Measurements from ENCODE around the gene BCL7A.

GRCh38 chr12:122030424-122031035 is 8.8 kb downstream of the BCL7A start:
- TF ChIP-seq POLR2A (IDR thresholded peaks at IDR 0.05), result no peak
- TF ChIP-seq CTCF (IDR thresholded peaks at IDR 0.05), result no peak

Measured in heart left ventricle (tissue), 13 donors.